H9 (cell line): Measurements from ENCODE around the gene SRSF7. TPM values are rescaled to one million over a fixed set of nuclear protein-coding genes. Genes with fewer than 3 reads are reported as not detected.

ENCODE experiments used
- DNase-seq: peaks from one replicate; pipeline ENCODE4 v3.0.0-alpha.2; 2017
- H2AFZ ChIP-seq: one replicate; pipeline ENCODE4 v1.6.1; 2013; ENCODE audit warnings: mild to moderate bottlenecking, low read length, control low read depth, moderate library complexity
- H2AK5ac ChIP-seq: 2 replicates; pipeline ENCODE4 v1.6.1; 2013; ENCODE audit warnings: low read length, control low read depth, mixed read lengths; ENCODE audit not compliant: insufficient read length
- H2BK120ac ChIP-seq: one replicate; pipeline ENCODE4 v1.6.1; 2013; ENCODE audit warnings: low read depth, mild to moderate bottlenecking, low read length, control low read depth, inconsistent platforms; ENCODE audit not compliant: poor library complexity, severe bottlenecking
- H2BK12ac ChIP-seq: 2 replicates; pipeline ENCODE4 v1.6.1; 2013; ENCODE audit warnings: low read length, control low read depth, mixed read lengths, low read depth; ENCODE audit not compliant: insufficient read length
- H2BK15ac ChIP-seq: 2 replicates; pipeline ENCODE4 v1.6.1; 2013; ENCODE audit warnings: low read depth, low read length, control low read depth
- H2BK20ac ChIP-seq: one replicate; pipeline ENCODE4 v1.6.1; 2013; ENCODE audit warnings: low read depth, mild to moderate bottlenecking, low read length, control low read depth, inconsistent platforms; ENCODE audit not compliant: poor library complexity, severe bottlenecking
- H2BK5ac ChIP-seq: 2 replicates; pipeline ENCODE4 v1.6.1; 2013; ENCODE audit warnings: low read length, control low read depth, mixed read lengths; ENCODE audit not compliant: insufficient read length
- H3K14ac ChIP-seq: 2 replicates; pipeline ENCODE4 v1.6.1; 2013; ENCODE audit warnings: low read length, control low read depth; ENCODE audit not compliant: insufficient read depth
- H3K18ac ChIP-seq: 2 replicates; pipeline ENCODE4 v1.6.1; 2013; ENCODE audit warnings: low read depth, mild to moderate bottlenecking, mixed read lengths, low read length, control low read depth; ENCODE audit not compliant: insufficient read length
- H3K23ac ChIP-seq: 2 replicates; pipeline ENCODE4 v1.6.1; 2013; ENCODE audit warnings: low read length, control low read depth, mixed read lengths, low read depth; ENCODE audit not compliant: insufficient read length
- H3K23me2 ChIP-seq: 2 replicates; pipeline ENCODE4 v1.6.1; 2013; ENCODE audit warnings: low read depth, mild to moderate bottlenecking, mixed read lengths, low read length, control low read depth; ENCODE audit not compliant: insufficient read length, poor library complexity, severe bottlenecking
- H3K27ac ChIP-seq: 2 replicates; pipeline ENCODE4 v1.5.1; 2013; ENCODE audit warnings: low read length, control low read depth, mixed read lengths, low read depth; ENCODE audit not compliant: insufficient read length
- H3K27me3 ChIP-seq: 2 replicates; pipeline ENCODE4 v1.6.1; 2013; ENCODE audit warnings: low read length, control low read depth, inconsistent platforms; ENCODE audit not compliant: insufficient read depth
- H3K4ac ChIP-seq: 2 replicates; pipeline ENCODE4 v1.6.1; 2013; ENCODE audit warnings: low read depth, mild to moderate bottlenecking, control low read depth, inconsistent platforms, low read length, moderate library complexity
- H3K4me1 ChIP-seq: 2 replicates; pipeline ENCODE4 v1.6.1; 2013; ENCODE audit warnings: low read length, control low read depth, inconsistent platforms; ENCODE audit not compliant: insufficient read depth
- H3K4me2 ChIP-seq: 2 replicates; pipeline ENCODE4 v1.6.1; 2013; ENCODE audit warnings: low read length, control low read depth, mixed read lengths; ENCODE audit not compliant: insufficient read length, insufficient read depth
- H3K56ac ChIP-seq: 2 replicates; pipeline ENCODE4 v1.6.1; 2013; ENCODE audit warnings: low read depth, mild to moderate bottlenecking, mixed read lengths, low read length, control low read depth; ENCODE audit not compliant: insufficient read length
- H3K79me1 ChIP-seq: 2 replicates; pipeline ENCODE4 v1.6.1; 2013; ENCODE audit warnings: low read depth, mild to moderate bottlenecking, moderate library complexity, low read length, control low read depth, inconsistent platforms; ENCODE audit not compliant: insufficient read depth, poor library complexity, severe bottlenecking
- H3K79me2 ChIP-seq: 2 replicates; pipeline ENCODE4 v1.6.1; 2013; ENCODE audit warnings: low read length, control low read depth, inconsistent platforms; ENCODE audit not compliant: insufficient read depth
- H3K9ac ChIP-seq: 2 replicates; pipeline ENCODE4 v1.6.1; 2013; ENCODE audit warnings: low read length, control low read depth, mixed read lengths; ENCODE audit not compliant: insufficient read length; ENCODE audit errors: extremely low read depth
- H3K9me3 ChIP-seq: one replicate; pipeline ENCODE4 v1.6.1; 2013; ENCODE audit warnings: low read depth, low read length, inconsistent platforms; ENCODE audit not compliant: control insufficient read depth
- H3T11ph ChIP-seq: one replicate; pipeline ENCODE4 v1.6.1; 2013; ENCODE audit warnings: mild to moderate bottlenecking, low read length, control low read depth, inconsistent platforms
- H4K20me1 ChIP-seq: one replicate; pipeline ENCODE4 v1.6.1; 2013; ENCODE audit not compliant: control insufficient read depth, insufficient read length, insufficient read depth
- H4K5ac ChIP-seq: 2 replicates; pipeline ENCODE4 v1.6.1; 2013; ENCODE audit warnings: low read depth, mild to moderate bottlenecking, mixed read lengths, low read length, control low read depth; ENCODE audit not compliant: insufficient read length
- H4K8ac ChIP-seq: replicated peaks from 2 replicates; pipeline ENCODE4 v1.6.1; 2013; ENCODE audit warnings: low read length, control low read depth, mixed read lengths, low read depth; ENCODE audit not compliant: insufficient read length
- H4K91ac ChIP-seq: 2 replicates; pipeline ENCODE4 v1.6.1; 2013; ENCODE audit warnings: low read depth, mild to moderate bottlenecking, moderate library complexity, mixed read lengths, low read length, control low read depth; ENCODE audit not compliant: insufficient read length
- H3K27ac Mint-ChIP-seq, 3 experiments: 2 replicates in 2 of 3; 3 replicates in 1 of 3; pipeline ENCODE4 v1.8.0; 2020 to 2021; ENCODE audit warnings: mixed read lengths in 3 of 3, mild to moderate bottlenecking in 1 of 3, moderate library complexity in 1 of 3
- H3K27me3 Mint-ChIP-seq: 2 replicates; pipeline ENCODE4 v1.8.0; 2021; ENCODE audit warnings: low read depth, mild to moderate bottlenecking, moderate library complexity, mixed read lengths
- H3K36me3 Mint-ChIP-seq, 3 experiments: 2 replicates in 2 of 3; 3 replicates in 1 of 3; pipeline ENCODE4 v1.8.0; 2020 to 2021; ENCODE audit warnings: low read depth in 3 of 3, mixed read lengths in 3 of 3; ENCODE audit not compliant: insufficient read depth in 1 of 3
- H3K4me1 Mint-ChIP-seq, 2 experiments: 2 replicates each; pipeline ENCODE4 v1.8.0; 2020; ENCODE audit warnings: mixed read lengths in 2 of 2
- H3K4me3 Mint-ChIP-seq, 2 experiments: 2 replicates in 1 of 2; 3 replicates in 1 of 2; pipeline ENCODE4 v1.8.0; 2020 to 2021; ENCODE audit warnings: mild to moderate bottlenecking in 2 of 2, mixed read lengths in 2 of 2, moderate library complexity in 1 of 2
- H3K9me3 Mint-ChIP-seq, 2 experiments: 2 replicates in 1 of 2; 3 replicates in 1 of 2; pipeline ENCODE4 v1.8.0; 2020; ENCODE audit warnings: mild to moderate bottlenecking in 2 of 2, mixed read lengths in 2 of 2, moderate library complexity in 1 of 2
- WGBS: extraction: QIAGEN DNeasy Blood & Tissue Kit; methylation state at CpG from one replicate; pipeline ENCODE4 v1.1.7; 2013; ENCODE audit warnings: missing lambda C conversion rate, low lambda C conversion rate, mixed read lengths; ENCODE audit not compliant: insufficient read length; ENCODE audit errors: extremely low coverage; 5-methylcytosine and 5-hydroxymethylcytosine counted together
- total RNA-seq: library from RNA; stranded (reverse); gene quantifications from 2 replicates; pipeline ENCODE4 v1.2.1, GENCODE V29; 2021
- TF ChIP-seq, protein P1 (sequence below): fragments of 200-600 bp; sonication (generic); conservative IDR thresholded peaks from 3 replicates; pipeline ENCODE4 v1.8.0; 2021; ENCODE audit warnings: antibody characterized with exemption, mild to moderate bottlenecking

Gene SRSF7
- total RNA-seq, 1 experiment from 2014 or later = 576 TPM

DNA sequence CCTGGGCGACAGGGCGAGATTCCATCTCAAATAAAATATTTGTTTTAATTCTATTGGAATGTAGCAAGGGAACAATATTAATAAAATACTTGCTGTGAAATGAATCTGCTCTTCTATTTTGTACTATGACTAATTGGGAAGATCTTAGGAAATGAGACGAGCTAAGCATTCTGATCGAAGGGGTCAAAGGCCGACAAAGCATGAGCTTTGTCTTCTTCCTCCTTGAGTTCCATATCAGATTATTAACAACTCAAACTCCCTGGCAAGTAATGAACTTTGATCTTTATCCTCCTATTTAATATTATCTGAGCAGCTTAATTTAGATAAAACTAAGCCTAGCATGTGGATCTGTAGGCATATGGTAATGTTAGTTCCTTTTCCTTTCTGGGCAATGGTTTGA lies 42.4 kb upstream of the SRSF7 start:
- Mint-ChIP-seq H3K9me3 (no peaks in the 10 kb centered on the region), H3K36me3 (peaks cover 0 to 10% (median 4%) of the 10 kb centered on the region in 3 experiments; a peak in 3 of 7 replicates), H3K4me3 (no peak overlapping the region), H3K27ac (no peak overlapping the region), H3K4me1 (no peaks in the 10 kb centered on the region), H3K27me3 (no peaks in the 10 kb centered on the region)
- Histone ChIP-seq H2BK5ac (no peak overlapping the region), H2BK15ac (no peak overlapping the region), H2AFZ (no peak overlapping the region), H3K4ac (no peak overlapping the region), H3K9ac (no peak overlapping the region), H3T11ph (no peak overlapping the region), H3K79me2 (no peaks in the 10 kb centered on the region), H3K4me1 (no peaks in the 10 kb centered on the region), H4K8ac (no peak overlapping the region), H4K20me1 (no peaks in the 10 kb centered on the region), H3K79me1 (no peaks in the 10 kb centered on the region), H3K56ac (no peak overlapping the region), H2BK12ac (no peak overlapping the region), H4K5ac (no peak overlapping the region), H3K27me3 (no peaks in the 10 kb centered on the region), H3K27ac (no peak overlapping the region), H2AK5ac (no peak overlapping the region), H2BK20ac (no peak overlapping the region), H3K23me2 (no peaks in the 10 kb centered on the region), H3K9me3 (no peaks in the 10 kb centered on the region), H2BK120ac (no peak overlapping the region), H3K18ac (no peak overlapping the region), H3K23ac (no peak overlapping the region), H3K4me2 (no peak overlapping the region), H4K91ac (no peak overlapping the region), H3K14ac (no peak overlapping the region)
- TF ChIP-seq, protein P1, sequence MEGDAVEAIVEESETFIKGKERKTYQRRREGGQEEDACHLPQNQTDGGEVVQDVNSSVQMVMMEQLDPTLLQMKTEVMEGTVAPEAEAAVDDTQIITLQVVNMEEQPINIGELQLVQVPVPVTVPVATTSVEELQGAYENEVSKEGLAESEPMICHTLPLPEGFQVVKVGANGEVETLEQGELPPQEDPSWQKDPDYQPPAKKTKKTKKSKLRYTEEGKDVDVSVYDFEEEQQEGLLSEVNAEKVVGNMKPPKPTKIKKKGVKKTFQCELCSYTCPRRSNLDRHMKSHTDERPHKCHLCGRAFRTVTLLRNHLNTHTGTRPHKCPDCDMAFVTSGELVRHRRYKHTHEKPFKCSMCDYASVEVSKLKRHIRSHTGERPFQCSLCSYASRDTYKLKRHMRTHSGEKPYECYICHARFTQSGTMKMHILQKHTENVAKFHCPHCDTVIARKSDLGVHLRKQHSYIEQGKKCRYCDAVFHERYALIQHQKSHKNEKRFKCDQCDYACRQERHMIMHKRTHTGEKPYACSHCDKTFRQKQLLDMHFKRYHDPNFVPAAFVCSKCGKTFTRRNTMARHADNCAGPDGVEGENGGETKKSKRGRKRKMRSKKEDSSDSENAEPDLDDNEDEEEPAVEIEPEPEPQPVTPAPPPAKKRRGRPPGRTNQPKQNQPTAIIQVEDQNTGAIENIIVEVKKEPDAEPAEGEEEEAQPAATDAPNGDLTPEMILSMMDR = no peak
- no CpG with 5 or more reads among the region's 5 CpGs for WGBS
- DNase-seq = no peak
